Gastrocnemius medialis (tissue), 4 donors: ENCODE data around the gene GRM4. TPM values are rescaled to one million over a fixed set of nuclear protein-coding genes. Genes with fewer than 3 reads are reported as not detected.
"Not testable (repeated sequence)": the region's sequence is repeated elsewhere in the genome, so short reads cannot be mapped to it uniquely, and the experiment has no call there.

Experiments used
- ATAC-seq, 2 donors: fragments of 150-250 bp; one replicate each; pipeline ENCODE4 v1.9.1; 2016
- DNase-seq, 2 donors: peaks; one replicate each; pipeline ENCODE4 v3.0.0-alpha.2; 2019
- H3K27ac ChIP-seq, 4 donors: fragments of 200-600 bp; sonication (generic); 1 replicate in 1 of 4; 2 replicates in 3 of 4; pipeline ENCODE4 v1.5.1; 2016 to 2018; ENCODE audit warnings: mild to moderate bottlenecking in 2 of 4, moderate library complexity in 1 of 4
- H3K27me3 ChIP-seq, 3 donors: fragments of 200-600 bp; sonication (generic) in 2 of 3; 1 replicate in 1 of 3; 2 replicates in 2 of 3; pipeline versions ENCODE4 v1.5.1 to v1.6.0; 2016 to 2019; ENCODE audit warnings: mild to moderate bottlenecking in 1 of 3, moderate library complexity in 1 of 3
- H3K36me3 ChIP-seq, 2 donors: fragments of 200-600 bp; sonication (generic) in 1 of 2; one replicate each; pipeline ENCODE4 v1.5.1; 2017 to 2018
- H3K4me1 ChIP-seq, 2 donors: fragments of 200-600 bp; sonication (generic) in 1 of 2; one replicate each; pipeline ENCODE4 v1.5.1; 2016 to 2017; ENCODE audit warnings: mild to moderate bottlenecking in 2 of 2
- H3K4me3 ChIP-seq, 4 donors: fragments of 200-600 bp; sonication (generic) in 3 of 4; 1 replicate in 1 of 4; 2 replicates in 3 of 4; pipeline ENCODE4 v1.5.1; 2016 to 2019; ENCODE audit warnings: mild to moderate bottlenecking in 2 of 4
- H3K9me3 ChIP-seq, 3 donors: fragments of 200-600 bp; sonication (generic) in 2 of 3; 1 replicate in 1 of 3; 2 replicates in 2 of 3; pipeline ENCODE4 v1.5.1; 2016 to 2019
- CTCF ChIP-seq, 5 experiments: fragments of 450-650 bp in 3 of 5; fragments of 200-600 bp in 2 of 5; sonication (generic) in 2 of 5; IDR thresholded peaks in 4 of 5; conservative IDR thresholded peaks in 1 of 5; 1 replicate in 4 of 5; 2 replicates in 1 of 5; pipeline ENCODE4 v1.5.1; 2016 to 2019; ENCODE audit warnings: antibody characterized with exemption in 5 of 5, mild to moderate bottlenecking in 3 of 5, moderate library complexity in 3 of 5
- POLR2A ChIP-seq, 2 donors: fragments of 450-650 bp; IDR thresholded peaks; one replicate each; pipeline ENCODE4 v1.6.1; 2017; ENCODE audit warnings: antibody characterized with exemption in 2 of 2, mild to moderate bottlenecking in 2 of 2, moderate library complexity in 2 of 2
- in situ Hi-C, 4 donors: fragments of 200-750 bp; cut with MboI; loops; one replicate each; pipeline versions ENCODE4 v1.15.0 to v1.8.0; 2017; ENCODE audit warnings: low sequenced_read_pairs in 4 of 4
- intact Hi-C: fragments of 100-400 bp; cut with DNase I; formaldehyde crosslinking; loops from one replicate; pipeline ENCODE4 v1.15.1; 2023; ENCODE audit warnings: low total_unique reads
- total RNA-seq, 4 donors: library from RNA; depleted of rRNA; stranded (reverse); fragments of >200 nt; gene quantifications; one replicate each; pipeline versions ENCODE4 v1.1.0 to v1.2.3, GENCODE V29; 2016

The GRM4 gene
- total RNA-seq, 4 donors from 2014 or later, result 0.03 TPM; not detected in 3

GRCh38 chr6:34046617-34047016 is 99.3 kb downstream of the GRM4 start:
- no peak for DNase-seq
- no peaks in the 10 kb centered on the region for H3K36me3 ChIP-seq
- no peak overlapping the region for H3K4me3 ChIP-seq
- no peaks in the 10 kb centered on the region for H3K4me1 ChIP-seq
- H3K27ac ChIP-seq, result no peak overlapping the region
- no peaks in the 10 kb centered on the region for H3K9me3 ChIP-seq
- in situ Hi-C loops, result no loop called here
- H3K27me3 ChIP-seq, result no peaks in the 10 kb centered on the region
- intact Hi-C loops, result no loop called here
- TF ChIP-seq CTCF (IDR thresholded peaks at IDR 0.05 in 4 of 5, conservative IDR thresholded peaks at IDR 0.05 in 1 of 5), result no peak
- TF ChIP-seq POLR2A (IDR thresholded peaks at IDR 0.05), result no peak
- ATAC-seq, result no peak

GRCh38 chr6:34045771-34046170 is 100.1 kb downstream of the GRM4 start:
- intact Hi-C loops, result no loop called here
- no peaks in the 10 kb centered on the region for H3K27me3 ChIP-seq

GRCh38 chr6:34044945-34045595 is 100.8 kb downstream of the GRM4 start:
- TF ChIP-seq CTCF (IDR thresholded peaks at IDR 0.05 in 4 of 5, conservative IDR thresholded peaks at IDR 0.05 in 1 of 5), result no peak
- Histone ChIP-seq H3K27ac (no peak overlapping the region), H3K4me1 (no peaks in the 10 kb centered on the region), H3K27me3 (no peaks in the 10 kb centered on the region), H3K9me3 (no peaks in the 10 kb centered on the region), H3K36me3 (no peaks in the 10 kb centered on the region), H3K4me3 (no peak overlapping the region)
- DNase-seq, result no peak
- ATAC-seq, result no peak
- intact Hi-C loops (no loop called here), in situ Hi-C loops (no loop called here)

More at GRCh38 chr6:34045771-34046170, 100.1 kb downstream of the GRM4 start:
- Histone ChIP-seq H3K9me3 (no peaks in the 10 kb centered on the region), H3K4me3 (no peak overlapping the region), H3K36me3 (no peaks in the 10 kb centered on the region), H3K27ac (no peak overlapping the region), H3K4me1 (no peaks in the 10 kb centered on the region)
- TF ChIP-seq POLR2A (IDR thresholded peaks at IDR 0.05), result no peak
- TF ChIP-seq CTCF (IDR thresholded peaks at IDR 0.05 in 4 of 5, conservative IDR thresholded peaks at IDR 0.05 in 1 of 5), result no peak
- in situ Hi-C loops, result no loop called here
- DNase-seq, result no peak
- ATAC-seq, result no peak

GRCh38 chr6:34043359-34043758 is 102.5 kb downstream of the GRM4 start:
- in situ Hi-C loops, result no loop called here
- H3K27ac ChIP-seq, result no peak overlapping the region
- no peaks in the 10 kb centered on the region for H3K27me3 ChIP-seq
- intact Hi-C loops, result no loop called here
- H3K36me3 ChIP-seq, result no peaks in the 10 kb centered on the region
- no peak for ATAC-seq
- TF ChIP-seq CTCF (IDR thresholded peaks at IDR 0.05 in 4 of 5, conservative IDR thresholded peaks at IDR 0.05 in 1 of 5) (no peak), POLR2A (IDR thresholded peaks at IDR 0.05) (no peak)
- no peaks in the 10 kb centered on the region for H3K9me3 ChIP-seq
- no peaks in the 10 kb centered on the region for H3K4me1 ChIP-seq
- DNase-seq, result no peak
- no peak overlapping the region for H3K4me3 ChIP-seq

- H3K27ac ChIP-seq, H3K4me3 ChIP-seq, DNase-seq, H3K36me3 ChIP-seq, H3K27me3 ChIP-seq, intact Hi-C loops, in situ Hi-C loops, H3K4me1 ChIP-seq, ATAC-seq, H3K9me3 ChIP-seq: not testable (repeated sequence)
Observed at GRCh38 chr6:34041998-34042397, 103.9 kb downstream of the GRM4 start.
